ENCODE results near the gene KCNIP4. TPM values are rescaled to one million over a fixed set of nuclear protein-coding genes. Genes with fewer than 3 reads are reported as not detected.

KCNIP4 gene
- total and polyA plus RNA-seq, 10 of the 15 experiments (the other 5 are each of a cell fraction or from before 2014, with no cell fraction given) = 0.03 to 0.23 (median 0.13) TPM; not detected in 7

- TF ChIP-seq MYC (IDR thresholded peaks at IDR 0.05; ENCODE audit: insufficient read depth, insufficient read length, insufficient replicate concordance, low read length, severe bottlenecking) = no peak
- TF ChIP-seq CEBPB (IDR thresholded peaks at IDR 0.05; ENCODE audit: borderline replicate concordance in 1 of 2, low read depth in 2 of 2, low read length in 2 of 2) = no peak
- TF ChIP-seq RBBP5 (conservative IDR thresholded peaks at IDR 0.05) = no peak
- TF ChIP-seq E2F8 (IDR thresholded peaks at IDR 0.05; ENCODE audit: low read depth, partially characterized antibody) = no peak
These were observed 572.4 kb downstream of the KCNIP4 start (continued) for GRCh38 chr4:21376176-21376575.

- no peak for FAIRE-seq
- H3K79me2 ChIP-seq (ENCODE audit: control insufficient read depth, insufficient read depth, low read length) = no peaks in the 10 kb centered on the region
- SMC1A ChIA-PET (ENCODE audit: uncharacterized antibody, unreplicated experiment) = no interaction called here
These were observed 573.8 kb downstream of the KCNIP4 start for GRCh38 chr4:21374641-21375368.

More at GRCh38 chr4:21374641-21375368, 573.8 kb downstream of the KCNIP4 start:
- 4% methylated on average over 2 of the region's 2 CpGs for WGBS (ENCODE audit: insufficient coverage, insufficient replicate concordance, low lambda C conversion rate, missing lambda C conversion rate)
- TF ChIP-seq PAX8 (IDR thresholded peaks at IDR 0.05) (no peak), BHLHE40 (IDR thresholded peaks at IDR 0.05; ENCODE audit: borderline replicate concordance in 1 of 2, low read depth in 2 of 2, low read length in 1 of 2) (no peak), HDGF (IDR thresholded peaks at IDR 0.05) (no peak), KAT2A (conservative IDR thresholded peaks at IDR 0.05; ENCODE audit: control insufficient read depth, low read depth, low read length) (no peak), CBX3 (IDR thresholded peaks at IDR 0.05; ENCODE audit: borderline replicate concordance, low read depth) (no peak), PKNOX1 (IDR thresholded peaks at IDR 0.05) (no peak), CHD1 (IDR thresholded peaks at IDR 0.05; ENCODE audit: low read depth, low read length) (no peak), E2F8 (IDR thresholded peaks at IDR 0.05; ENCODE audit: low read depth, partially characterized antibody) (no peak)
- H3K27ac ChIP-seq (ENCODE audit: control insufficient read depth, insufficient read depth) = no peak overlapping the region
- ATAC-seq (no peak), DNase-seq (ENCODE audit: low read depth, low spot score) (no peak)
- H3K4me3 ChIP-seq = no peak overlapping the region
- ChIA-PET CTCF (interaction anchor here (1.2 kb wide), 1 partner anchor 9 kb away, joined by 3 read pairs; no protein-coding TSS in a partner anchor), RAD21 (ENCODE audit: unreplicated experiment) (no interaction called here), POLR2A (no interaction called here)
- H4K20me1 ChIP-seq (ENCODE audit: control insufficient read depth, insufficient read depth) = no peaks in the 10 kb centered on the region
- in situ Hi-C loops (cut with MboI) (no loop called here), intact Hi-C loops (cut with micrococcal nuclease; ENCODE audit: unreplicated experiment) (no loop called here)
- H3K36me3 ChIP-seq (ENCODE audit: control insufficient read depth in 2 of 2, insufficient read depth in 2 of 2, low read length in 1 of 2) = no peaks in the 10 kb centered on the region
- H2AFZ ChIP-seq (ENCODE audit: control insufficient read depth, low read depth, low read length) = no peak overlapping the region
- H3K27me3 ChIP-seq (replicated peaks in 1 of 2; ENCODE audit: control insufficient read depth in 2 of 2, insufficient read depth in 2 of 2, low read length in 1 of 2) = no peaks in the 10 kb centered on the region
- no TSS peak for BruUV-seq (replicated peaks)
- H3K4me1 ChIP-seq (ENCODE audit: control insufficient read depth, insufficient read depth, low read length) = no peaks in the 10 kb centered on the region
- no peak overlapping the region for H3K4me2 ChIP-seq (ENCODE audit: control insufficient read depth, insufficient read depth)
- H3K9me3 ChIP-seq (replicated peaks; ENCODE audit: control insufficient read depth, insufficient read depth, low read length) = no peaks in the 10 kb centered on the region
- H3K9ac ChIP-seq (ENCODE audit: control insufficient read depth, insufficient read depth, low read length) = no peak overlapping the region

Measured in GM12878 (cell line).